Mesenchymal stem cell (in vitro differentiated cells and primary cell): ENCODE data around the gene PRKCSH. TPM values are rescaled to one million over a fixed set of nuclear protein-coding genes. Genes with fewer than 3 reads are reported as not detected.

Experiments used
- DNase-seq: peaks from one replicate; pipeline ENCODE4 v3.0.0-alpha.2; 2013
- H2AFZ ChIP-seq: one replicate; pipeline ENCODE4 v1.6.1; 2013; ENCODE audit warnings: low read depth, mild to moderate bottlenecking, control low read depth, inconsistent platforms, low read length, moderate library complexity
- H2AK5ac ChIP-seq: 2 replicates; pipeline ENCODE4 v1.6.1; 2013; ENCODE audit warnings: low read length, moderate library complexity, mild to moderate bottlenecking, inconsistent platforms; ENCODE audit not compliant: severe bottlenecking
- H2BK120ac ChIP-seq: one replicate; pipeline ENCODE4 v1.6.1; 2013; ENCODE audit warnings: low read depth, mild to moderate bottlenecking, inconsistent platforms, low read length, moderate library complexity
- H2BK12ac ChIP-seq, 2 experiments: one replicate each; pipeline ENCODE4 v1.6.1; 2013; ENCODE audit warnings: inconsistent platforms in 2 of 2, low read length in 2 of 2, mild to moderate bottlenecking in 2 of 2, moderate library complexity in 2 of 2, control low read depth in 1 of 2
- H2BK15ac ChIP-seq: one replicate; pipeline ENCODE4 v1.6.1; 2013; ENCODE audit warnings: mild to moderate bottlenecking, low read depth, inconsistent platforms; ENCODE audit not compliant: poor library complexity, severe bottlenecking
- H2BK5ac ChIP-seq: 2 replicates; pipeline ENCODE4 v1.6.1; 2013; ENCODE audit warnings: low read depth, mild to moderate bottlenecking, low read length, control low read depth, inconsistent platforms; ENCODE audit not compliant: poor library complexity, severe bottlenecking
- H3K14ac ChIP-seq, 2 experiments: one replicate each; pipeline ENCODE4 v1.6.1; 2013; ENCODE audit warnings: inconsistent platforms in 2 of 2, low read length in 2 of 2, control low read depth in 1 of 2, mild to moderate bottlenecking in 1 of 2, moderate library complexity in 1 of 2
- H3K18ac ChIP-seq, 2 experiments: one replicate each; pipeline ENCODE4 v1.6.1; 2013; ENCODE audit warnings: inconsistent platforms in 2 of 2, low read length in 2 of 2, control low read depth in 1 of 2, low read depth in 1 of 2, mild to moderate bottlenecking in 1 of 2
- H3K23ac ChIP-seq, 2 experiments: one replicate each; pipeline ENCODE4 v1.6.1; 2013; ENCODE audit warnings: inconsistent platforms in 2 of 2, low read length in 2 of 2, mild to moderate bottlenecking in 2 of 2, moderate library complexity in 2 of 2, control low read depth in 1 of 2
- H3K27ac ChIP-seq: 2 replicates; pipeline ENCODE4 v1.5.1; 2013; ENCODE audit warnings: mild to moderate bottlenecking, moderate library complexity, low read length, control low read depth, inconsistent platforms; ENCODE audit not compliant: poor library complexity, severe bottlenecking
- H3K27me3 ChIP-seq, 2 experiments: 2 replicates each; pipeline versions ENCODE4 v1.6.1 to v1.7.0; 2013; ENCODE audit warnings: low read length in 2 of 2, mild to moderate bottlenecking in 2 of 2, moderate library complexity in 2 of 2, control low read depth in 1 of 2, inconsistent platforms in 1 of 2; ENCODE audit not compliant: control insufficient read depth in 1 of 2, insufficient read depth in 1 of 2
- H3K36me3 ChIP-seq, 2 experiments: 2 replicates each; pipeline versions ENCODE4 v1.6.1 to v1.7.0; 2013; ENCODE audit warnings: low read length in 2 of 2, control low read depth in 1 of 2, inconsistent platforms in 1 of 2, low read depth in 1 of 2, mild to moderate bottlenecking in 1 of 2; ENCODE audit not compliant: insufficient read depth in 2 of 2, control insufficient read depth in 1 of 2
- H3K4ac ChIP-seq, 2 experiments: one replicate each; pipeline ENCODE4 v1.6.1; 2013; ENCODE audit warnings: inconsistent platforms in 2 of 2, low read length in 2 of 2, mild to moderate bottlenecking in 2 of 2, moderate library complexity in 2 of 2, control low read depth in 1 of 2, low read depth in 1 of 2
- H3K4me1 ChIP-seq: 2 replicates; pipeline ENCODE4 v1.6.1; 2013; ENCODE audit warnings: low read depth, low read length, control low read depth; ENCODE audit not compliant: control insufficient read depth, insufficient read depth
- H3K4me2 ChIP-seq: 2 replicates; pipeline ENCODE4 v1.6.1; 2013; ENCODE audit warnings: low read length, mild to moderate bottlenecking, inconsistent platforms; ENCODE audit not compliant: poor library complexity, severe bottlenecking
- H3K4me3 ChIP-seq, 2 experiments: 2 replicates each; pipeline versions ENCODE4 v1.5.1 to v1.7.0; 2013; ENCODE audit warnings: low read length in 2 of 2, mild to moderate bottlenecking in 2 of 2, control low read depth in 1 of 2, low read depth in 1 of 2; ENCODE audit not compliant: insufficient read depth in 1 of 2
- H3K79me1 ChIP-seq: replicated peaks from 2 replicates; pipeline ENCODE4 v1.6.1; 2013; ENCODE audit warnings: mild to moderate bottlenecking, control low read depth, low read length, inconsistent platforms; ENCODE audit not compliant: poor library complexity, severe bottlenecking
- H3K9ac ChIP-seq: 2 replicates; pipeline ENCODE4 v1.7.0; 2013; ENCODE audit warnings: mild to moderate bottlenecking, low read length, moderate library complexity
- H3K9me3 ChIP-seq: 2 replicates; pipeline ENCODE4 v1.7.0; 2013; ENCODE audit warnings: mild to moderate bottlenecking, low read length; ENCODE audit not compliant: control insufficient read depth
- H4K8ac ChIP-seq: one replicate; pipeline ENCODE4 v1.6.1; 2013; ENCODE audit warnings: inconsistent platforms, mild to moderate bottlenecking, low read length, moderate library complexity
- H4K91ac ChIP-seq: one replicate; pipeline ENCODE4 v1.6.1; 2013; ENCODE audit warnings: mild to moderate bottlenecking, low read length, inconsistent platforms
- WGBS: methylation state at CpG from one replicate; pipeline ENCODE4 v1.1.7; 2013; ENCODE audit warnings: mixed read lengths; 5-methylcytosine and 5-hydroxymethylcytosine counted together
- small RNA-seq: library from polyadenylated mRNA; stranded (forward); fragments of <200 nt; extraction: miRNeasy Mini kit (QIAGEN cat#:217004); gene quantifications from one replicate; pipeline ENCODE3, GENCODE V24; 2013; ENCODE audit warnings: low read depth

PRKCSH gene

DNA sequence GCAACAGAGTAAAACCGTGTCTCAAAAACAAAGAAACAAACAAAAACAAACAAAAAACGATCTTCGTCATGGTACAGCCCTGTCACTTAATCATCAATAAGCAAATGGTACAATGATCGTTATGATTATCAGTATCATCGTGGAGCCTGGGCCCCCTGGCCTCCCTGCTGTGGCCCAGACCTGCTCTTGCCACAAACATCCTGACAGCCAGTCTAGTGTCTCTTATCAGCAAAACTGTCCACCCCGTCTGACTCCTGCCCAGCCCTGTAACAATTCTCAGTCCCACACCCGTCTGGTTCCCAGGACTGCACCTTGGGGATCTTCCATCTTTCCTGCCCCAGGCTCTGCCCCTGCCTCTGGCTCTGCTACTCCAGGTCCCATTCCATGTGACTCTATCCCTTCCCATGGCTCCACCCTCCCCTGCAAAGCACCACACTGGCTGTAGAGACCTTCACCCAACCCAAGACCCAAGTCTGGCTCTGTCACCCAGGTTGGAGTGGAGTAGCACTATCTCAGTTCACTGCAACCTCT is 64.5 kb downstream of the PRKCSH start:
- H3K27me3 ChIP-seq: no peaks in the 10 kb centered on the region
- no peak overlapping the region for H3K14ac ChIP-seq
- no peak overlapping the region for H2AK5ac ChIP-seq
- H2BK15ac ChIP-seq: no peak overlapping the region
- H2BK5ac ChIP-seq: no peak overlapping the region
- H2BK12ac ChIP-seq: no peak overlapping the region
- H3K4me2 ChIP-seq: no peak overlapping the region
- H3K4ac ChIP-seq: no peak overlapping the region
- peaks cover 32% of the 10 kb centered on the region for H3K79me1 ChIP-seq
- H2AFZ ChIP-seq: no peak overlapping the region
- no peak overlapping the region for H4K91ac ChIP-seq
- H3K9me3 ChIP-seq: no peaks in the 10 kb centered on the region
- H3K18ac ChIP-seq: no peak overlapping the region
- no peak overlapping the region for H3K27ac ChIP-seq
- no peak overlapping the region for H2BK120ac ChIP-seq
- H3K4me3 ChIP-seq: no peak overlapping the region
- H3K23ac ChIP-seq: no peak overlapping the region
- peaks cover 9 to 42% of the 10 kb centered on the region in 2 experiments for H3K36me3 ChIP-seq
- 88% methylated on average over 7 of the region's 7 CpGs for WGBS
- no peak overlapping the region for H4K8ac ChIP-seq
- peaks cover 10% of the 10 kb centered on the region for H3K4me1 ChIP-seq
- H3K9ac ChIP-seq: no peak overlapping the region
- no peak for DNase-seq

Small RNA genes within 50 kb of the gene (small RNA-seq; reads per million reads assigned to genes)
- gene MIR7974 (108 reads per million, percentile 93 among the genes with 10 or more reads in this experiment), gene RF00019 (not detected)
